Left colon (tissue), 2 donors: ENCODE data around the gene RAPGEF5. TPM values are rescaled to one million over a fixed set of nuclear protein-coding genes. Genes with fewer than 3 reads are reported as not detected.

ENCODE experiments used
- ATAC-seq: fragments of 200-7000 bp; cut with Tn5 transposase; one replicate; pipeline ENCODE4 v1.9.1; 2020; ENCODE audit warnings: mild to moderate bottlenecking, moderate library complexity
- DNase-seq, 2 donors: peaks; one replicate each; pipeline ENCODE4 v3.0.0-alpha.2; 2020
- intact Hi-C, 2 donors: fragments of 100-400 bp; cut with DNase I in 1 of 2; cut with micrococcal nuclease in 1 of 2; formaldehyde crosslinking; loops; one replicate each; pipeline versions ENCODE4 v1.11.2 to v1.14.0; 2022; cut with DNase I, micrococcal nuclease
- long read RNA-seq: library from polyadenylated mRNA; unstranded; transcript quantifications from one replicate; pipeline ENCODE4 v2.0.0, GENCODE V29; 2021
- total RNA-seq, 2 donors: library from RNA; stranded (reverse); fragmentation: NEBNext Ultra II Directional; extraction: Animal tissue kit (Norgen Biotek cat#: 25700); gene quantifications; one replicate each; pipeline ENCODE4 v1.2.1, GENCODE V29; 2021
- donor health status: DM: no; HTN: no; CAD: no.
- donor health status: DM: yes; HTN: yes; CAD: no.

Gene RAPGEF5, protein sequence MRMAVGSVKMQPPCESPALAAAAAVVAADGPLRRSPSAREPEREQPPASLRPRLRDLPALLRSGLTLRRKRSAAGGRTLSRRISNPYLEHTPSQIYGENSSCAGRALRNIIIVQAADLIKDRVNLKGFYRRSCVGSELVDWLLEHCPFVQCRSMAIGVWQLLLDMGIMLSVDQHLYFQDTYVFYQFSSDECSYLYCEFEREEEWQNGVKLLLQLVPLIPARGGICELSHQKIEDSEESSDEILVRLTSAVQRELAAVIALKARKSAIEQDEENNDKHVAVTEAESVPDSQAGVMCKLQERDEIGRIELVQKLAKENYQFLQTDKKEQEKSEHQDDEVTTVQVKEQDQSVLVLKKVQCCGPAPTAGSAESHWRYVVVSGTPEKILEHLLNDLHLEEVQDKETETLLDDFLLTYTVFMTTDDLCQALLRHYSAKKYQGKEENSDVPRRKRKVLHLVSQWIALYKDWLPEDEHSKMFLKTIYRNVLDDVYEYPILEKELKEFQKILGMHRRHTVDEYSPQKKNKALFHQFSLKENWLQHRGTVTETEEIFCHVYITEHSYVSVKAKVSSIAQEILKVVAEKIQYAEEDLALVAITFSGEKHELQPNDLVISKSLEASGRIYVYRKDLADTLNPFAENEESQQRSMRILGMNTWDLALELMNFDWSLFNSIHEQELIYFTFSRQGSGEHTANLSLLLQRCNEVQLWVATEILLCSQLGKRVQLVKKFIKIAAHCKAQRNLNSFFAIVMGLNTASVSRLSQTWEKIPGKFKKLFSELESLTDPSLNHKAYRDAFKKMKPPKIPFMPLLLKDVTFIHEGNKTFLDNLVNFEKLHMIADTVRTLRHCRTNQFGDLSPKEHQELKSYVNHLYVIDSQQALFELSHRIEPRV
- total RNA-seq, result 10 to 100 TPM; 51.7 to 62.9 TPM
- long read RNA-seq, partial matches to known transcripts, result 13 of 20 reads
- long read RNA-seq, other reads (novel, unspliced or antisense), result 7 of 20 reads

DNA sequence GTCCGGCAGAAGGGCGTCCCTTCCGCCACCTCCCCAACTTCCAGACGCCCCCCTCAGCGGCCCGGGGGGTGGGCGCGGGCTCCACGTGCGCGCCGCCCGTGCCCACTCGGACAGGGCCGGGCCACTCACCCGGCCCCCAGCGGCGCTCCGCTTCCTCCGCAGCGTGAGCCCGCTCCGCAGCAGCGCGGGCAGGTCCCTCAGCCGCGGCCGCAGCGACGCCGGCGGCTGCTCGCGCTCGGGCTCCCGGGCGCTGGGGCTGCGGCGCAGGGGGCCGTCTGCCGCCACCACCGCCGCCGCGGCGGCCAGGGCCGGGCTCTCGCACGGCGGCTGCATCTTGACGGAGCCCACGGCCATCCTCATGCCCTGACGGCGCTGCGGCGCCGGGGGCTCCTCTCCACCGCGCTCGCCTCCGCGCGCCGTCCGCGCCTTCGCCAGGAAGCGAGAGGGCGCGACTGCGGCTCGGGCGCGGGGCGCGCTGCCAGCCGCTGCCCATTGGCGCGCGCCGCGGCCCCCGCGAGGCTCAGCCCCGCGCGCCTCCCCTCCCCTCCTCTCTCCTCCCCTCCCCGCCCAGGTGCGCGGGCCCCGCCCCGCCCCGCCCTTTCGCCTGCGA is at the start of gene RAPGEF5:
Gene RAPGEF5, minus strand, starts transcription at position 454 of the 610 bp plus-strand sequence. Its CDS starts 94 bp downstream, at position 360.
- ATAC-seq (peak; percentile 73), DNase-seq (peak in 1 of 2 donors; percentile 71)
- intact Hi-C loops, result no loop called here

DNA sequence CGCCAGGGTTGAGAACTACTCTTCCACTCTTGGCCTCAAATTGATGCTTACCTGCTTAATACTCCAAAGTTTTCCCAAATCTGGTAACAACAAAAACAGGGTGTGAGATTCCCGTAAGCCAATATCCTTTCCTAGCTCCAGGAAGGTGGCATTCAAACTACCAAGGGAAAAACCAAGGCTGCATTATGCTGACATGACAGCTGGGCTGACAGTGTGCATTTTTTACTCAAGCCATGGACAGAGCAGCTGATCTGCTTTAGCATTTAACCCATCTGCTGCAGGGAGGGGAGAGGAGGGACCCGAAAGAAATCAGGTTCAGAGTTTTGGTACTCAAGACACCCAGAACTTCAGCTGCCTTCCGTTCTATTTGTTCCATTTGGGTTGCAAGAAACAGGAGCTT is 49.8 kb upstream of the RAPGEF5 start:
- ATAC-seq, result no peak
- intact Hi-C loops, result no loop called here
- DNase-seq, result no peak

DNA sequence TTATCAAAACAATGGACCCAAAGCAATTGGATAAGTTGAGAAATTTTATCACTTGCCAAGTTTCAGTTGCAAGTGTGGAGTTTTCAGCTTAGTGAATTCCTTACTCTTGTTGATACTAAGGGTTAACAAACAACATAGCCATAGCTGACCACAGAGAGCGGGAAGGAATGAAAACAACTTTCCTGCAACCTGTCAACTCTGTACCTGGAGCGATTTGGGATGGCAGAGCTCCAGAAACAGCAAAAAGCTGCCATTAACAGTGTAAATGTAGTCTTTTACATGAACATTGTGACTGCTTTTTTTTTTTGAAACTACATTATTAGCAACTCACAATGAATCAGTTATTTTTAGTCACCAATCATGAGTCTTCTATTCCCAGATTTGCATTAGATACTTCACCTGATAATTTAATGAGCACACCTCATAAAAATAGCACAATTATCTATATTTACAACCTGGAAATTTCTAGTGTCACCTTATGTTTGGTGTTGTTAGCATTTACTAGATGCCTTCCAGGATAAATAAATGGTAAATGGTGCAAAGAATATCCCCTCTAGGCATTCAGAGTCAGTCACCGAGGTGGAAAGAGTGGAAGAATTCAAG is 47.6 kb upstream of the RAPGEF5 start:
- intact Hi-C loops, result no loop called here
- ATAC-seq (no peak), DNase-seq (no peak)

DNA sequence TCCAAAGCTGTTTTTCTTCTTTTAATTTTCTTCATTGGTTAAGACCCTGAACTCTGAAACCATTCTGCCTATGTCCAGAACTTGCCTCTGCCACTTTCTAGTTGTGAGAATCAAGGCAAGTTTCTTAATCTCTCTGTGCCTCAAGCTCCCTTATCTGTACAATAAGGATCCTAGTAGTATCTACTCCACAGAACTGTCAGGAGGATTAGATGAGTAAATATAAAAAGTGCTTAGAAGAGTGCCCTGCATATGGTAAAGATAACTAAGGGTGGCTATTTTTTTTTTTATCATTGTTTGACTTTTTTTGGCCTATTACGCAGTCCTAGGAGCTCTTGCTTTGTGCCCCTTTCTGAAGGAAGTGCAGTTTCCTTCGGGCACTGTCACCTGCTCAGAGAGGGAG is 46.4 kb upstream of the RAPGEF5 start:
- intact Hi-C loops, result no loop called here
- ATAC-seq (no peak), DNase-seq (no peak)

DNA sequence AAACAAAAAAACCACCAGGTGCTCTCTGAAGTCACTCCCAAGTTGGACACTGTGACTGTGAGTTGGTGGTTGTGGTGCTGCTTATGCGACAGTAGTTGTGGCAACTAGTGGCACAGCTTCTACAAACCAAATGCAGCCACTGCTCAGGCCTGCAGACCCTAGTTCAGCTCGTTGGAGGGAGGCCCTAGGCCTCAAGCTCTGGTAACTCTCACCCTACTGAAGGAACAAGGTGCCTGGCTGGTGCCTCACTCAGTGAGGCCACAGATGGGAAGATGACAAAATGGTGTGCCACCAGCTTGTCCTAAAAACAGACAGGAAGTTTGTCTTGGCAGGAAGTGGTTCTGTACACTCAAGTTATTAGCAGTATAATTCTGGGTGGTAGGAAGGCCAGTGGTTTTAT is 45.3 kb upstream of the RAPGEF5 start:
- ATAC-seq (no peak), DNase-seq (no peak)
- intact Hi-C loops, result no loop called here

DNA sequence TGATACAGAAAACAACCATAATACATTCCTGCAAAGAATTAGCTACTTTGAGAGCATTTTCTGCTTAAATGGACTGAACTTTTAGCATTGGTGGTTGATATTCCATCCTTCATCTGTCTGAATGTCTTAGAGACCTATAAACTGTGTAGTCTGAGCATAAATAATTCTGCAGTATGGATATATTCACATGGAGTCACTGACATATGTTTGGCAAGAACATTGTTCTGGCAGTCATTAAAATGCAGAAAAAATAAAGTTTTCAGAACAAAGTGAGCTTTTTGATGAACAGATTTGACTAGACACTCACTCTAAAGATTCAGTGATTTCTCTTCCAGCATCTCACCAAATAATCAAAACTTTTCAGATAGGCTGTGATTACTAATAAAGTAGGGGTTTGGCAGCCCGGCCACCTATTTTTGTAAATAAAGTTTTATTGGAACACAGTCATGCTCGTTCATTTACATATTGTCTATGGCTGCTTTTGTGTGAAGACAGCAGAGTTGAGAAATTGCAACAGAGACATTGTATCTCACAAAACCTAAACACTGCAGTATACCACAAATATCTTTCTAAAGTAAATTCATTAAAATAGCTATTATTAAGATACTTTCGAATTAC is 44.1 kb upstream of the RAPGEF5 start:
- DNase-seq (no peak), ATAC-seq (no peak)
- intact Hi-C loops, result no loop called here

DNA sequence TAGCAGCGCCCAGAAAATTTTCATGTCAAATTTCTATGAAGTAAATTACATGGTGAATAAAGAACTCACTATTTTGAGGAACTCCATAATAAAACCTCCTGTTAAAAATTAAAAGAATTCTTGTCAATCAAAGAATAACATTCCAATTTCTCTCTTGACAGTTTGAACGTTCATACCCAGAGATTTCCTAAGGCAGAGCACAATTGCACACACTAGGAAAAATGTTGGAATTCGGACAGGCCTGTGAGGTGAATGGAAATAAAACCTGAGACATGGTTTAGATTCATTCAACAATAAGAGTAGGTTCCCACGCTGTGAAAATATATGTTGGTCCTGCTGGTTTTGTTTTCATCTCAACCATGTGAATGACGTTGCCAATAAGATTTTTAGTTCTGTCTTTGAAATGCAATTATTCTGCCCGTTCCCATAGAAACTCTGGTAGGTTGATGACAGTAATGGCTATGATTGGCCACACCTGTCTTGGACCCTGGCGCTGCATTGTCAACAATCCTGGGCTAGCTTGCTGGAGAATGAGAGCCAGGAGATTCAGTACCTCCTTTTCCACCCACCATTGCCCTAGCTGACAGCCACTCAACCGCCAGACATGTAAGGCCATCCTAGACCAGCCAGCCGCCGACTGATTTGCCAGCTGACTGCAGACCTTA is 43.3 kb upstream of the RAPGEF5 start:
- intact Hi-C loops, result no loop called here
- ATAC-seq, result no peak
- no peak for DNase-seq

DNA sequence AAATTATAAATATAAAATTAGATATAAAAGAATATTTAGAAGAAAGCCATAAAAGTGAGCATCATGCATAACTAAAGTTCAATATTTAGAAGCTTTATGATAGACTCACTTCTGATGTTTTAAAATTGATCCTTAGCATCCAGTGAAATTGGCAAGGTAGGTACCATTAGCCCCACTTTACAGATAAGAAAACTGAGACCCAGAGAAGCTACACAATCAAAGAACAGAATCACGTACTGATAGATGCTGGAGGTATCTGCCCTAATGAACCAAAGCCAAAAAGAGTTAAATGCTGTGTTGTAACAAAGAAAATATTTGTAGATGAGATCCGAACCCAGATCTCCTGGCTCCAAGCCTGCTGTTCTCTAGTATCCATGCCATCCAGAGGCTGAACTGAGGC is 42.6 kb upstream of the RAPGEF5 start:
- intact Hi-C loops, result no loop called here
- DNase-seq (no peak), ATAC-seq (no peak)

DNA sequence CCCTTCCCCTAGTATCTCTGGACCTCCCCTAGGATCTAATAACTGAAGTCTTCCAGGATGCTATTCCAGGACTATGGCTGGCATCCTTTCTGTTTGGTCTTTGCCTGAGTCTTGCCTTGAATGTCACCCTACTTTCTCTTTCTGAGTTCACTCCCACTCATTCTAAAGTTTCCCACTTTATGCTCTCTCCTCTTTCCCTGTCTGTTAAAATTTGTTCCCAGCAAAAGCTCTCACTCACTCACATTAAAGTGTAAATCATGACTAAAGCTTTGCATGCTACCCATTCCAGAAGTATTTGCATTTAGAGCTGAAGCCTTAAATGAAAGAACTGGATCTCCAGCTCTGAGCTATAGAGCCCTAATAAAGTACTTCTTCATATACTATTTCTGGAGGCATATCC is 42.1 kb upstream of the RAPGEF5 start:
- intact Hi-C loops, result no loop called here
- no peak for DNase-seq
- no peak for ATAC-seq

DNA sequence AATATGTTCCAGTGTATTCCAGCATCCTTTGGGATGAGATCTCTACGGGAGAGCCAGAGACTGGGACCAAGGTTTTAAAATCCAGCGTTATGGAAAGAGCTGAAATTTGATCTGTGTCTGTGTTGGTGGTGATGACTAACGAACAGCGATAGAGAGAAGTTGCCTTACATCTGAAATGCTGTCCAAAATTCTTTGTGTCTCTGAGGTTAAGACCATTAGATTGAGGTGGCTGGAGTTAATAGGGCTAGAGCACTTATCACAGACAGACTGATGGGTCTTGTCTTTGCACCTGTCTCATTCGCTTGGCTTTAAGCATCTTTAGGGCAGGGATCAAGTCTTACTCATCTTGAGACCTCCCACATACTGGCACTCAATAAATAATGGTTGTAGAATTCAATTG is 41.0 kb upstream of the RAPGEF5 start:
- intact Hi-C loops, result no loop called here
- no peak for ATAC-seq
- DNase-seq, result no peak

DNA sequence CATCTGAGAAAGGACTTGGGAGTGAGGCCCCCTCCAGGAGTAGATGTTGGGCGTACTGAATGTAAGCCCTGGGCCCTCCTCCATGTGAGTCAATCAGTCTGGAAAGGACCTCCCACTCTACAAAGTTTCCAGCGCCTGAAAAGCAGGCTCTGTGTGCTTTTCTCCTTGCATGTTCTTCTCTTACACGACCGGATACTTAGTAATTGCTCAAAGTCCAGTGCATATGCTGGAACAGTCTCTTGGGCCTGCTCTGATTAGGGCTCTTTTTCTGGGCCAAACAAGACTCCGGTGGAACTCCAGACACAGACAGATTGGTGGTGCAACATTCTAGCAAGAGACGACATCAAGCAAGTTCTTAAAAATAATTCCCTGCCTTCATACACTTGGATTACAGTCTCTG is 38.3 kb upstream of the RAPGEF5 start:
- no peak for ATAC-seq
- no peak for DNase-seq
- intact Hi-C loops, result no loop called here

DNA sequence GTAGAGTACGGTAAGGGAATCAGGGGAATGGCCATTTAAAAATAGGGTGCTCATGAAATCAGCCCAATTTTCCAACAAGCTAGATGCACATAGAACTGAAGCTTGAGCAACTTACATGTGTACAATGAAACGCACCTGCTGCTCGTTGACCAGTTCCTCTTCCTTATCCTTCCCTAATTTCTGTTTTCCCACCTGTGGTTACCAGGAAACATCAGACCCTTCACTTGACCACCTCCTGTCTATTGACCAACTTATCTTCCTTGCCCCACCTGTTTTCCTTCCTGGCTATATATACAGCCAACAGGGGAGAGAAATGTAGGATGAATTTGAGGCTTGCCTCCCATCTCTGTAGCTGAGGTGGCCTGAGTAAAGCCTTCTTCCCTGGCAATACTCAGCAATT is 37.8 kb upstream of the RAPGEF5 start:
- ATAC-seq, result peak; percentile 60
- intact Hi-C loops, result no loop called here
- no peak for DNase-seq

DNA sequence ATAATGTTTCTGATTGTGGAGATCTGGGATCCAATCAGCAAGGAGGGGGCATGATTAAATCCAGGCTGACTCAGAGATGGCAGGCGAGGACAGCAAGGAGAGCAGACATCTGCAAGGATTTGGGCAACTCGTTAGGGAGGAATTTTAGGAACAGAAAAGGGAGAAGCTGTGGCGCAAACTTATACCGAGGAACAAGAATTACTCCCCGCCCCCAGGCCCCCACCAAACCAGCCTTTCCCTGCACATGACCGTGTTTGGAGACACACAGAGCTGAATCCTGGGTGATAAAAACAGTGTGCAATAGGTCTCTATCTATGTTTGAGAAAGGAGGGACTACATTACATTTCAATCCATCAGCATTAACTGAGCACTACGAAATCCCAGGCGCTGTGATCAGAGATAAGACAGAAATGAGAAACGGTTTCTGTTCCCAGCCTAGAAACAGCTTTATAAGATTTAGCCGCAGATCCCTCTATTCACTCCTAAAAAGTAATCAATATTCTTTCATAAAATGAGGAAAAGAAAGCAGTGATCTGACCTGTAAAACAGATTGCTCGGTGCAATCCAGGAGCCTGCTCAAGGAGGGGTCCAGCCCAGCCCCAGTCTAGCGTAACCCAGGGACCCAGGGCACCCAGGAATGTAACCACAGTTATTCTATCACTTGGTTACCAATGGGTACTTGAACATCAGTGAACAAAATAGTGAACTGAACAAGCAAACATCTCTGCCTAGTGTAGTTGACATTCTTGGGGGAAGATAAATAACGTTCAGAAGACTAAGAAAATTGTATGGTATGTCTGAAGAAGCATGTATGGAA is 37.2 kb upstream of the RAPGEF5 start:
- peak in 1 of 2 donors; percentile 12 for DNase-seq
- peak; percentile 87 for ATAC-seq
- intact Hi-C loops, result no loop called here

DNA sequence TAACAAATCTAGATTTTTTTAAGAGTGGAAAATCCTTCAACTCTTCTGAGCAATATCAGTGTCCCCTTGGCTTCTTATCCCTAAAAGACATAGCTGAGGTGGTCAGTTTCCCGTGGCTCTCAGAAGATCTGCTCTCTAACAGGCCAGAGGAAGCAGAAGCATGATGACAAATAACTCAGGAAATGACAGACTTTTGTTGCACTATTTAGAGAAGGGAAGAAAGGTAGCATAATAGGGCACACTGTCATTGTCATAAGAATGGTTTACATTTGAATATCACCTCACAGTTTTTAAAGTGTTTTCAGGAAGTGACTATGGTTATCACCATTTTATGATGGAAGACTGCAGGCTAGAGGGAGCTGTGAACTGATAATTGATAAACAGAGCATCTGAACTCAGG is 33.6 kb upstream of the RAPGEF5 start:
- ATAC-seq (no peak), DNase-seq (no peak)
- intact Hi-C loops, result no loop called here

DNA sequence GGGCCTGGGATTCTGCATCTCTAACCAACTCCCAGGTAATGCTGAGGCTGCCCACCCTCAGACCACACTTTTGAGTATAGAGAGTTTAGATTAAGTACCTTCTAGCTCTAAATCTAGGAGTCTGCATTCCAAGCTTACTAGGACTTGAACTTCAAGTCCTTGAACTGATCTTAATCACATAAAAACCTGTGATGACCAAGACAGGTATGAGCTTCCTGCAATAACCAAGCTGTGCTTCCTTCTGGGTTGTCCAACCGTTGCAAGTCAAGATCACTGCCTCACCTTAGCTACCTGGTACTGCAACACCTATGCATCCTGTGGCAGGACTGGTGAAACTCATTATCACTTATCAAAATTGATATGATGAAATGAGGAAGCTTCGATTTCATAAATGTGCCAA is 32.9 kb upstream of the RAPGEF5 start:
- ATAC-seq (no peak), DNase-seq (no peak)
- intact Hi-C loops, result no loop called here

DNA sequence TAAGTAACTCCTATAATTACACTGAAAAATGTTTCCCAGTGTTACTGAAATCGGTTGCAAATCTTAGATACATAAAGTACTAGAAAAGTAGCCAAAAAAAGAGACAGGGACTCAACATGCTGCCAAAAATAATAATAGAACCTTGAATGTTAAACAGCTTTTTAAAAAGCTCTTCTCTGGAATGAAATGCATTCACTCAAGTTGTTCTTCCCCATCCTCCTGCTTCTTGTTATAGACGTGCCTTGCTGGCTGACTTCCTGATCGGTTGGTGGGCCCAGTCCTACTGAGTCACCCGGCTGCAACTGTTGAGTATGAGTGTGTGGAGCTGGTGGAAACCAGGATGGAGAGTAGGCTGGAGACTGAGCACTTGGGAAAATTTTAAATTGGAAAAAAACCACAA is 30.6 kb upstream of the RAPGEF5 start:
- no peak for DNase-seq
- no peak for ATAC-seq
- intact Hi-C loops, result no loop called here

DNA sequence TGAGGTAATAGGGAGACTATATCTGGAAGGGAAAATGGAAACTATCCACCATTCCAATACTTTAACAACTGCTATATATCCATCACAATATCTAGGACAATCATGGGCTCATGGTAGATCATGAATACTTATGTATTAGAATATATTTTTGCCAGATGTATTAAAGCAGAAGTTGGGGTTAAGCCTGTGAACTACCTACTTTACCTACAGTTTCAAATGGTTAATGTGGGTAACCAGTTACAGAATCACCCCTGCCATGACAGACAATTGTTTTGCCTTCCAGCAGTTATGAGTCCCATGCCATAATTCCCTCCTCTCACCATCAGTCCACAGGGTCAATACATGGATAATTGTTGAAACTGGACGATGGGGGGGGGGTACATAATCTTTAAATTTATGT is 29.9 kb upstream of the RAPGEF5 start:
- intact Hi-C loops, result no loop called here
- ATAC-seq, result no peak
- DNase-seq, result no peak
